Ishikawa (cell line): Measurements from ENCODE around the gene UTY.

Source experiments
- CEBPB ChIP-seq: IDR thresholded peaks from 2 replicates; pipeline ENCODE4 v1.6.1; 2012
- CREB1 ChIP-seq: IDR thresholded peaks from 2 replicates; pipeline ENCODE4 v1.6.1; 2012; ENCODE audit warnings: low read depth
- EGR1 ChIP-seq: IDR thresholded peaks from 2 replicates; pipeline ENCODE4 v1.6.1; 2012
- EP300 ChIP-seq: IDR thresholded peaks from 2 replicates; pipeline ENCODE4 v1.6.1; 2012; ENCODE audit warnings: borderline replicate concordance
- FOXM1 ChIP-seq: IDR thresholded peaks from 2 replicates; pipeline ENCODE4 v1.6.1; 2012; ENCODE audit warnings: low read depth, borderline replicate concordance
- MAX ChIP-seq: IDR thresholded peaks from 2 replicates; pipeline ENCODE4 v1.6.1; 2012
- NFIC ChIP-seq: IDR thresholded peaks from 2 replicates; pipeline ENCODE4 v1.6.1; 2012
- RAD21 ChIP-seq: IDR thresholded peaks from 2 replicates; pipeline ENCODE4 v1.6.1; 2012; ENCODE audit warnings: low read depth
- REST ChIP-seq: IDR thresholded peaks from 2 replicates; pipeline ENCODE4 v1.6.1; 2012; ENCODE audit warnings: low read depth, mild to moderate bottlenecking
- TAF1 ChIP-seq: IDR thresholded peaks from 2 replicates; pipeline ENCODE4 v1.6.1; 2012; ENCODE audit warnings: low read depth, mild to moderate bottlenecking
- TCF12 ChIP-seq: IDR thresholded peaks from 2 replicates; pipeline ENCODE4 v1.6.1; 2012; ENCODE audit warnings: low read depth
- TEAD4 ChIP-seq: IDR thresholded peaks from 2 replicates; pipeline ENCODE4 v1.6.1; 2012
- USF1 ChIP-seq: IDR thresholded peaks from 2 replicates; pipeline ENCODE4 v1.6.1; 2012
- YY1 ChIP-seq: IDR thresholded peaks from 2 replicates; pipeline ENCODE4 v1.6.1; 2012; ENCODE audit warnings: low read depth
- ZBTB7A ChIP-seq: IDR thresholded peaks from 2 replicates; pipeline ENCODE4 v1.6.1; 2012; ENCODE audit warnings: low read depth

UTY gene

GRCh38 chrY:13339381-13339780 is 140.5 kb downstream of the UTY start:
- TF ChIP-seq TAF1 = no peak
- TF ChIP-seq TCF12 = no peak
- no peak for TF ChIP-seq FOXM1
- no peak for TF ChIP-seq TEAD4
- no peak for TF ChIP-seq EGR1
- TF ChIP-seq EP300 = no peak
- TF ChIP-seq YY1 = no peak
- TF ChIP-seq CREB1 = no peak
- TF ChIP-seq USF1 = no peak
- TF ChIP-seq CEBPB = no peak
- TF ChIP-seq REST = no peak
- TF ChIP-seq ZBTB7A = no peak
- no peak for TF ChIP-seq MAX
- no peak for TF ChIP-seq NFIC
- no peak for TF ChIP-seq RAD21

- TF ChIP-seq EP300 (no peak), RAD21 (no peak), REST (no peak), ZBTB7A (no peak), CREB1 (no peak), TEAD4 (no peak), MAX (no peak), USF1 (no peak), NFIC (no peak), TCF12 (no peak), CEBPB (no peak), FOXM1 (no peak), YY1 (no peak), TAF1 (no peak)
Measured at GRCh38 chrY:13338711-13339110, 141.1 kb downstream of the UTY start.

- TF ChIP-seq YY1 (no peak), EP300 (no peak), TAF1 (no peak), TEAD4 (no peak), RAD21 (no peak), CREB1 (no peak), REST (no peak), EGR1 (no peak), NFIC (no peak), USF1 (no peak)
Measured at GRCh38 chrY:13337934-13338333, 141.9 kb downstream of the UTY start.

GRCh38 chrY:13333791-13334190 is 146.0 kb downstream of the UTY start:
- TF ChIP-seq EP300 (no peak), USF1 (no peak), NFIC (no peak), REST (no peak), EGR1 (no peak), TAF1 (no peak), YY1 (no peak), TCF12 (no peak), CEBPB (no peak), FOXM1 (no peak), RAD21 (no peak), CREB1 (no peak), MAX (no peak), ZBTB7A (no peak), TEAD4 (no peak)
